Measurements from ENCODE around the gene EVC.

- no peak for TF ChIP-seq POLR2AphosphoS5 (IDR thresholded peaks at IDR 0.05; ENCODE audit: low read depth, low read length)
- no peak for TF ChIP-seq SIN3A (IDR thresholded peaks at IDR 0.05; ENCODE audit: borderline replicate concordance, insufficient read depth, low read length)
Measured at GRCh38 chr4:5742388-5742787, 31.4 kb downstream of the EVC start.
